ENCODE data around the gene TRAF2.
A peak's percentile ranks its signal among the peaks of the same experiment; 100 is the strongest.

Gene TRAF2

DNA sequence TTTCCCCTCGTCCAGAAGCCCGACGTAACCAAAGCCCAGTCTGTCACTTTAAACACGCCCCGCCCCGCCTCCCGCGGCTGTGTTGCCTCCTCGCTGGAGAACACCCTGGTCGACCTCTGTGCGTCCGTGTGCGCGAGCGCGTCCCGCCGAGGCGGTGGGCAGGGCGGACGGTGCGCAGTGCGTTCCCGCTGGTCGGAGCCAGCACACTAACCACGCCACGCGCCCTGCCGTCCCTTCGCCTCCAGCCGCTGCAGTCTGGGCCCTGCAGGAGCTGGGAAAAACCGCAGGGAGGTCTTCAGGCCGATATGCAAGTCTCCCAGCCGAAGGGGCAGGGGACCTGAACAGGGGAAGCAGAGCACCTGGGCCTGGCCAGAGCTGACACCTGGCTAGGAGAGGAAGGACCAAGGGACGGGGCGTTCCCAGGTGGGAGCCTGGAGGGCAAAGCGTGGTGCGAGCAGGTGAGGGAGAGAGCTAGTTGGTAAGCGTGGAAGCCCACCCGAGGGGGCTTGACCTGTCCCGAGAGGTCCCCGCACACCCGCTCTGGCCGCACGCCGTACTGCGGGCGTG, 38.4 kb upstream of the TRAF2 start:
- peak; percentile 83 for DNase-seq

DNA sequence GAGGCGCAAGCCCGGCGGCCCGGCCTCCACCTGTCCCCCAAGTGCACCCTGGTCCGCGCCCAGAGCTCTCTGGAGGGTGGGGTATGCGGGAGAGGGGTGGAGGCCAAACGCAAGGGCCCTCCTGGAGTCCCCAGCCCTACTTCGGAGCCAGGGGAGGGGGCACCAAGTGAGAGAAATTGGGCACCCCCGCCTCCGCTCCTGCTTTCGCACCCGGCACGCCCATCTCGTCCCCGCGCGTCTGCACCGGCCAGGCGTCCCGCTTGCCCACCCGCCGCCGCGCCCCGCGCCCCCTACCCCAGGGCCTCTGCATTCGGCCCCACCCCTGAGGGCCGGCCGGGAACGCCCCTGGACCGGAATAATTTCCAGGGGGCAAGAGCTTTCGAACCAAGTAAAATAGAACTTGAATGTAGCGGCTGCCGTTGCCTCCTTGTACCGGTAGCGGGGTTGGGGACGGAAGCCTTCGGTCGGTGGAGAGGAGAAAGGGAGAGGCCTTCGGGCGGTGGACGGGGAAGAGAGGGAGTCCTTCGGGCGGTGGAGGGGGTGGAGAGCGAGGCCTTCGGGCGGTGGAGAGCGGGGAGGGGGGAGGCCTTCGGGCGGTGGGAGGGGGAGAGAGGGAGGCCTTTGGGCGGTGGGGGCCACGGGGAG, 37.8 kb upstream of the TRAF2 start:
- peak; percentile 41 for DNase-seq

DNA sequence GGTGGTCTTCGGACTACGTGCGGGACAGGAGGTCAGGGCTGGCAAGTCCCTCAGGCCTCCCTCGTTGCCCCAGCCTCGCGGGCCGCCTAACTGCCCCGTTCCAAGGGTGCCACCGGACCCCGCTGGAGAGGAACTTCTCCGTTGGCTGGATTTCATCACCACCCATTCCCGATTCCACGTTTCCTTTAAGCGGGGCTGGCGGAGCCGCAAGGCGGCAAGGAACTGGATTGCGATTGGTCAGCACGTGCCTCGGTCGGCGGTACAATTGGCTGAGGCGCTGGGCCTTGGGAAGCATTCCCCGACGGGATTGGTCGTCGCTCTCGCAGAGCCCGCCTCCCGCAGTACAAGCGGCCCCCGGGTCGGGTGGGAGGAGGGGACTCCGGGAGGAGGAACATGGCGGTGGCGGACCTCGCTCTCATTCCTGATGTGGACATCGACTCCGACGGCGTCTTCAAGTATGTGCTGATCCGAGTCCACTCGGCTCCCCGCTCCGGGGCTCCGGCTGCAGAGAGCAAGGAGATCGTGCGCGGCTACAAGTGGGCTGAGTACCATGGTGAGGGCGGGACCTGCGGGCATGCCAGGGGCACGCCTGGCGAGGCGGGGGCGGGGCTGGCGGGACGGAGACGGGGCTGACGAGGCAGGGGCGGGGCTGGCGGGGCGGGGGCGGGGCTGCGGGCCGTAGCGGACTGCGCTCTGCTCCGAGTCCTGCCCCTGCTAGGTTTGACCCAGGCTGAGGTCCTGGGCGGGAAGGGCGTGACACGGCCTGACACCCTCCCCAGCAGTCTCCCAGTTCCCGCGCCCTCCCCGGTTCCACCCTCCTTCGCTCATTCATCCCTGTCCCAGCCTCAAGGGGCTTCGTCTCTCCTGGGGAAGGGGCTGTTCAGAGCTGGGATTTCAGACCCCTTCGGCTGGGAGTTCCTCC, 37.0 kb upstream of the TRAF2 start, which contains the start of gene PHPT1:
Gene PHPT1, plus strand, starts transcription at position 372 of the 922 bp plus-strand sequence. Its CDS starts 22 bp downstream, at position 394.
- peak; percentile 97 for DNase-seq

DNA sequence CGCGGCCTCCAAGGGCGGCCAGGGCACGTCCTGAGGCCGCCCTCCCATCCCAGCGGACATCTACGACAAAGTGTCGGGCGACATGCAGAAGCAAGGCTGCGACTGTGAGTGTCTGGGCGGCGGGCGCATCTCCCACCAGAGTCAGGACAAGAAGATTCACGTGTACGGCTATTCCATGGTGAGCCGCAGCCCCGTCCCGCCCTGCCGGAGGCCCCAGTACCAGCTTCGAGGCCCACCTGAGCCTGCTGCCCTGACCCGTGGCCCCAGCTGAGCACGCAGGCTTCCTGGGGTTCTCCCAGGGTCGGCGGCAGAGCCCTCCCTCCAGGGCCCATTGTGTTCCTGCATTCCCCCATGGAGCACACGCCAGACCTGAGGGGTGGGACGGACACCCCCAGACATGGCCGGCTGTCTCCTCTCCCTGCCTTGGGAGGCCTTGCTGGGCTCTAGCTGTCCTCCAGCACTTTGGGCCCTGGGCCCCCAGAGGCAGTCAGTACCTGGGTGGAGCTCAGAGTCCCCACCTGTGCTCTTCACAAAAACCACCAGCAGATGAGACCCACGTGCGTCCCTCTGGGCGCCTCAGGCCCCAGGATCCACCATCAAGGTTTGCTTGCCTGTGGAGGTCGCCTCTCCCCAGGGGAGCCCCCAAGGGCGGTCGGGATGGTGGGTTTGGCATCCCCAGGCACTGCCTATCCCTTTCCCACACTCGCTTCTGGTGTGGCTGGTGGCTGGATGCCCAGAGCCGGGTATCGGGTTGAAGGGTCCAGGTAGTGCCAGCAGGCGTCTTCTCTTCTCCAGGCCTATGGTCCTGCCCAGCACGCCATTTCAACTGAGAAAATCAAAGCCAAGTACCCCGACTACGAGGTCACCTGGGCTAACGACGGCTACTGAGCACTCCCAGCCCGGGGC, 36.1 kb upstream of the TRAF2 start:
- no peak for DNase-seq

DNA sequence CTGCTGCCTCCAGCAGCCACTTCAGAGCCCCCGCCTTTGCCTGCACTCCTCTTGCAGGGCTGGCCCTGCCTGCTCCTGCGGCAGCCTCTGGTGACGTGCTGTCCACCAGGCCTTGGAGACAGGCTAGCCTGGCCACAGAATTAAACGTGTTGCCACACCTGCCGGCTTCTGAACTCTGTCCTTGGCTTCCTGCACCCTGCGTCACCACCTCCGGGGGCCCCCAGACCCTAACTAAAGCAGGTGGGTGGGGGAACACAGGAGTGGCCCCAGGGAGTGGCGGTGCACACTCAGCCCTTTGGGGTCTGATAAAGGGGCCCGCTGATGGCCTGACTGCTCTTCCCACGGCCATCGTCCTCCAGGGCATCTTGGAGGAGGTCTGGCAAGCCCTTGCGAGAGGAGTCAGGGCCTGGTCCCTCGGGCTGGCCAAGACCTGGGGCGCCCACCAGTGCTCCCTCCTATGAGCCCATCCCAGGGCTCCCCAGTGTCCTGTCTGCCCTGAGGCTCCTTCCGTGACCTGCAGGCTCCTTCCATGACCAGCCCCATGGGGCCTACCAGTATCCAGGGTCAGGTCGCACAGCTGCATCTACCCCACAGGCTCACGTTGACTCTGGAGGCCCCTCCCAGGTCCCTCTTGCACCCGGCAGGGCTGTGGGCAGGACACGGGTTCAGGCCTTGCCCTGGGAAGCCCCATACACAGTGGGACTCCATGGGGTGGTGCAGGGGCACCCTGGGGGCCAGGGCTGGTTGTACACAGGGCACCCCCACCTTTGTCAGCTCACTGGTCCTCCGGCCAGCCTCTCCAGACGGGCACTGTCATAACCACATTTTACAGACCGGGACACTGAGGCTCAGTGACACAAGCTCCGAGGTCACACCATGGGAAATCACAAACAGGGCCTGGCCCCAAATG, 35.2 kb upstream of the TRAF2 start:
- DNase-seq, result no peak

DNA sequence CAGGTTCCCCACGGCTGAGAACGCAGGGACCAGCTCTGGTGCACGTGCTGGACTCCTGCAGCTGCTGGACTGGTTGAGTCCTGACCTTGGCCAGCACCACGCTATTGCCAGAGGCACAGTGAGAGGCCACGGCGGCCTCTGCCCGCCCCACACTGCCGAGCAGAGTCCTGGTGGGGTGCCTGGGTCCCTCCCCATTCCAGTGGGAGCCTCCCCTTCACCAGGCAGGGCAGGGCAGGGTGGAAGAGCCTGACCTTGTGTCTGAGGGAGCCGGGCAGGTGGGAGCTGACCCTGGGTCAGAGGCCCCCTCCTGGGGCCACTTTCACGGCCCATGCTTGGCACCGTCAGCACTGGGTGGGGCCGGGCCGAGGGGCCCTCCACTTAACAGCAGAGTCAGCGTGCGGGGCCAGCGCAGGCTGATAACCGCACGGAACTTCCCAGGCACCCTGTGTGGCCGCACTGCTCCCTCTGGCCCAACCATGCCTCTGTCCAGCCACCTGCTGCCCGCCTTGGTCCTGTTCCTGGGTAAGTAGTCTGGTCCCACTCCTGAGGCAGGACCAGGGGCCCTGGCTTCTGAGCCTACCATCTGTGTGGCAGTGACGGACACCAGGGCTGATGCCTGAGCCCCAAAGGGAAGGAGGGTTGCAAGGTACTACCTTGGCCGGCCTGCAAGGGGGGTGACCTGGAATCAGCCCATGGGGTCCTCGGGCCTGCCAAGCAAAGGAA, 34.2 kb upstream of the TRAF2 start, which contains the start of gene MAMDC4:
Gene MAMDC4, plus strand, starts transcription at position 406 of the 723 bp plus-strand sequence. Its CDS starts 71 bp downstream, at position 477.
- no peak for DNase-seq

DNA sequence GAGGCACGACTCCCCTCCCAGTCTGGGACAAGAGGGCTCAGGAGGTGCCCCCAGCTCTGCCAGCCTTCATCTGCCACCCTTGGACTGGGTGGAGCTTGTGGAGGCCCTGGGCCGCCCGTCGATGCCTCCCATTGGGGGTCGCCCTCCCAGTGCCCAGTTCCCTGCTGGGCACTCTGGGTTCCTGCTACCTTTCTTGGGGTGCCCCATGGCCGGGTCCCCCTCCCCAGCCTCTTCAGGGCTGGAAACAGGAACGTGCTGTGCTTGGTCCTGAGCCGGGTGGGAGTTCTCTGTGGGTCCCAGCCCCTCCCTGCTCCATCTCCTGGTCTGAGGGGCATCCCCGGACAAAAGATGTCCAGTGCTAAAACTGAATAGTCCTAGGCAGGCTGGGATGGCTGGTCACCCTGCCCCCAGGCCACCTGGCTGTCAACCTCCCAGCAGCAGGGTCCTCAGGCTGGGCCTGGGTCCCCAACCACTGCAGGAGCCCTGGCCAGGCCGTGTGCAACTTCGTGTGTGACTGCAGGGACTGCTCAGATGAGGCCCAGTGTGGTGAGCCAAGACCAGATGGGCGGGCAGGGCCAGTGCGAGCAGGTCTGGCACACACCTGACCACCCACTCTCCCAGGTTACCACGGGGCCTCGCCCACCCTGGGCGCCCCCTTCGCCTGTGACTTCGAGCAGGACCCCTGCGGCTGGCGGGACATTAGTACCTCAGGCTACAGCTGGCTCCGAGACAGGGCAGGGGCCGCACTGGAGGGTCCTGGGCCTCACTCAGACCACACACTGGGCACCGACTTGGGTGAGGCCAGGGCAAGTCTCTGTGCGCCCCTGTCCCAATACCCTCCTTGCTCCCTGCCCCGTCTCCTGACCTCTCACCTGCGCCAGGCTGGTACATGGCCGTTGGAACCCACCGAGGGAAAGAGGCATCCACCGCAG, 33.4 kb upstream of the TRAF2 start:
- no peak for DNase-seq

DNA sequence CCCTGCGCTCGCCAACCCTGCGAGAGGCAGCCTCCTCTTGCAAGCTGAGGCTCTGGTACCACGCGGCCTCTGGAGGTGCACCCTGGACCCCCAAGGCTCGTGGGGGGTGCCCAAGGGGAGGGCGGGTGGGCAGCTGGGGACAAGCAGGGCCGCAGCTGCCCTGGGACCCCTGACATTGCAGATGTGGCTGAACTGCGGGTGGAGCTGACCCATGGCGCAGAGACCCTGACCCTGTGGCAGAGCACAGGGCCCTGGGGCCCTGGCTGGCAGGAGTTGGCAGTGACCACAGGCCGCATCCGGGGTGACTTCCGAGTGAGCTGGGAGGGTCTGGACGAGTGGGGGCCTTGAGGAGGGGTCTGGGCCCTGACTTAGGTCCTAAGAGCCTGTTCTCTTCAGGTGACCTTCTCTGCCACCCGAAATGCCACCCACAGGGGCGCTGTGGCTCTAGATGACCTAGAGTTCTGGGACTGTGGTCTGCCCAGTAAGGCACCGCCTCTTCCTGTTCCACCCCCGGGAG, 32.7 kb upstream of the TRAF2 start:
- no peak for DNase-seq

DNA sequence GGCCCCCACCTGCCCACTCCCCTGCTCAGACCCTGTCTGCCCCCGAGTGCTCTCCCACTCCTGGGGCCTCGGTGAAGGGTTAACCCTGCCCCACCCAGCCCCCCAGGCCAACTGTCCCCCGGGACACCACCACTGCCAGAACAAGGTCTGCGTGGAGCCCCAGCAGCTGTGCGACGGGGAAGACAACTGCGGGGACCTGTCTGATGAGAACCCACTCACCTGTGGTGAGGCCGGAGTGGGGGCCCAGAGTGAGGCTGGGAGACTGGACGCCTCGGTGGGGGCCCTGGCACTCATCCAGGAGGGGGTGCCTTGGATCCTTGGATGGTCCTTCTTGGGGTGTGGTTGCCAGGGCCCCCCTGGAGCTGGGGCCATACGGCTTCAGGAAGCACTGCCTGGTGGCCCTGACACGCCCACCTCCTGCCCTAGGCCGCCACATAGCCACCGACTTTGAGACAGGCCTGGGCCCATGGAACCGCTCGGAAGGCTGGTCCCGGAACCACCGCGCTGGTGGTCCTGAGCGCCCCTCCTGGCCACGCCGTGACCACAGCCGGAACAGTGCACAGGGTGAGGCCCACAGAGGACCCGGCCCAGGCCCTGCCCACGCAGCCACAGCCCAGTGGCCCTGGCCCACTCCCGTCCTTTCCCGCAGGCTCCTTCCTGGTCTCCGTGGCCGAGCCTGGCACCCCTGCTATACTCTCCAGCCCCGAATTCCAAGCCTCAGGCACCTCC, 32.0 kb upstream of the TRAF2 start:
- DNase-seq, result no peak

DNA sequence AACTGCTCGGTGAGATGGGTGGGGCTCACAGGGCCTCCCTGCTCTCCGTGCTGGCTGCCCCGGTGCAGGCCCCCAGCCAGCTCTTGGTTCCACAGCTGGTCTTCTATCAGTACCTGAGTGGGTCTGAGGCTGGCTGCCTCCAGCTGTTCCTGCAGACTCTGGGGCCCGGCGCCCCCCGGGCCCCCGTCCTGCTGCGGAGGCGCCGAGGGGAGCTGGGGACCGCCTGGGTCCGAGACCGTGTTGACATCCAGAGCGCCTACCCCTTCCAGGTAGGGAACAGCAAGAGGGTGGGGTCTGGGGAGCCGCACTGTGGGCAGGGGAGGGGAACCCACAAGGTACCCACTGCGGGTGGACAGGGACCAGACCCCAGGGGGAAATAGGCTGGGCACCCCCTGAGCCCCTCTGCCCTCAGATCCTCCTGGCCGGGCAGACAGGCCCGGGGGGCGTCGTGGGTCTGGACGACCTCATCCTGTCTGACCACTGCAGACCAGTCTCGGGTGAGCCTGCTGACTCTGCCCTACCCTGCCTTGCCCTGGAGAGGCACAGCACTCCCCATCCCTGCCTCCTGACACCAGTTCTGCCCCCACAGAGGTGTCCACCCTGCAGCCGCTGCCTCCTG, 31.4 kb upstream of the TRAF2 start:
- no peak for DNase-seq

DNA sequence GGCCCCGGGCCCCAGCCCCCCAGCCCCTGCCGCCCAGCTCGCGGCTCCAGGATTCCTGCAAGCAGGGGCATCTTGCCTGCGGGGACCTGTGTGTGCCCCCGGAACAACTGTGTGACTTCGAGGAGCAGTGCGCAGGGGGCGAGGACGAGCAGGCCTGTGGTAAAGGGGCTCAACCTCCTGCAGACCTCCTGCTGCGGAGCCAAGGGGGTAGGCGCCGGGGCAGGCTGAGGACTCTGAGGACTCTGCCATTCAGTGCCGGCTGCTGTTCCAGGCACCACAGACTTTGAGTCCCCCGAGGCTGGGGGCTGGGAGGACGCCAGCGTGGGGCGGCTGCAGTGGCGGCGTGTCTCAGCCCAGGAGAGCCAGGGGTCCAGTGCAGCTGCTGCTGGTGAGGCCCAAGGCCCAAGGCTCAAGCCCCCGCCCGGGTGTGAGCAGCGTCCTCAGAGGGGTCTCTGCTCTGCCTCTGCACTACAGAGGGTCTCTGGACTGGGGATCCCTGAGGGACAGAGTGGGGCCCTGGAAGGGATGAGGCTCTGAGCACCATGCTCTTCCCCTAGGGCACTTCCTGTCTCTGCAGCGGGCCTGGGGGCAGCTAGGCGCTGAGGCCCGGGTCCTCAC, 30.7 kb upstream of the TRAF2 start:
- no peak for DNase-seq

DNA sequence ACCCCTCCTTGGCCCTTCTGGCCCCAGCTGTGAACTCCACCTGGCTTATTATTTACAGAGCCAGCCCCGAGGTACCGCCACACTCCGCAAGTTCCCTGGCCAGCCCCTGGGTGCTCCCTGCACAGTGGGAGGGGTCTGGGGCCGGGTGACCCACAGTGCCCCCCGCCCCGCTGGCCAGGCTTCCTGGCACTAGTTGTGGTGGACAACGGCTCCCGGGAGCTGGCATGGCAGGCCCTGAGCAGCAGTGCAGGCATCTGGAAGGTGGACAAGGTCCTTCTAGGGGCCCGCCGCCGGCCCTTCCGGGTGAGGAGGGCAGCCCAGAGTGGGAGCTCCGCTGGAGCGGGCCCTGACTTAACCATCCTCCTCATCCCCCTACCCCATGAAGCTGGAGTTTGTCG, 30.2 kb upstream of the TRAF2 start:
- no peak for DNase-seq

DNA sequence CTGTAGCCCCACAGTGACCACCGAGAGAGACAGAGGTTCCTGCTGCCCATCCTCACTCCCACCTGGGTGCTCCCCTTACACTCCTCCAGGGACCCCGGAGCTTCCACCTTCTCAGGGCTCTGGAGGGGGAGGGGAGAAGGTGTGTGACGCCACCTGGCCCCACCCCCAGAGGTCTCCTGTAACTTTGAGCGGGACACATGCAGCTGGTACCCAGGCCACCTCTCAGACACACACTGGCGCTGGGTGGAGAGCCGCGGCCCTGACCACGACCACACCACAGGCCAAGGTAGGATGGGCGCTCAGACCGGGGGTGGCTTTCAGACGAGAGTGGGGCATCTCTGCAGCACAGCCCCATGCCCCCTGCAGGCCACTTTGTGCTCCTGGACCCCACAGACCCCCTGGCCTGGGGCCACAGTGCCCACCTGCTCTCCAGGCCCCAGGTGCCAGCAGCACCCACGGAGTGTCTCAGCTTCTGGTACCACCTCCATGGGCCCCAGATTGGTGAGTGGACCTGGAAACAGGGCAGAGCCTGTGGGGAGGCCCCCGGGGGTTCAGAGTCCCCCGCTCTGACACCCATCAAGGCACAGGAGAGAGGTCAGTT, 29.7 kb upstream of the TRAF2 start:
- DNase-seq, result no peak

DNA sequence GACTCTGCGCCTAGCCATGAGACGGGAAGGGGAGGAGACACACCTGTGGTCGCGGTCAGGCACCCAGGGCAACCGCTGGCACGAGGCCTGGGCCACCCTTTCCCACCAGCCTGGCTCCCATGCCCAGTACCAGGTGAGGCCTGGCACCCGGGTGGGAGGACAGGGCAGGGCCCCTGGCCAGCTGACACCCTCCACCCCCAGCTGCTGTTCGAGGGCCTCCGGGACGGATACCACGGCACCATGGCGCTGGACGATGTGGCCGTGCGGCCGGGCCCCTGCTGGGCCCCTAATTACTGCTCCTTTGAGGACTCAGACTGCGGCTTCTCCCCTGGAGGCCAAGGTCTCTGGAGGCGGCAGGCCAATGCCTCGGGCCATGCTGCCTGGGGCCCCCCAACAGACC, 29.1 kb upstream of the TRAF2 start:
- DNase-seq, result no peak

DNA sequence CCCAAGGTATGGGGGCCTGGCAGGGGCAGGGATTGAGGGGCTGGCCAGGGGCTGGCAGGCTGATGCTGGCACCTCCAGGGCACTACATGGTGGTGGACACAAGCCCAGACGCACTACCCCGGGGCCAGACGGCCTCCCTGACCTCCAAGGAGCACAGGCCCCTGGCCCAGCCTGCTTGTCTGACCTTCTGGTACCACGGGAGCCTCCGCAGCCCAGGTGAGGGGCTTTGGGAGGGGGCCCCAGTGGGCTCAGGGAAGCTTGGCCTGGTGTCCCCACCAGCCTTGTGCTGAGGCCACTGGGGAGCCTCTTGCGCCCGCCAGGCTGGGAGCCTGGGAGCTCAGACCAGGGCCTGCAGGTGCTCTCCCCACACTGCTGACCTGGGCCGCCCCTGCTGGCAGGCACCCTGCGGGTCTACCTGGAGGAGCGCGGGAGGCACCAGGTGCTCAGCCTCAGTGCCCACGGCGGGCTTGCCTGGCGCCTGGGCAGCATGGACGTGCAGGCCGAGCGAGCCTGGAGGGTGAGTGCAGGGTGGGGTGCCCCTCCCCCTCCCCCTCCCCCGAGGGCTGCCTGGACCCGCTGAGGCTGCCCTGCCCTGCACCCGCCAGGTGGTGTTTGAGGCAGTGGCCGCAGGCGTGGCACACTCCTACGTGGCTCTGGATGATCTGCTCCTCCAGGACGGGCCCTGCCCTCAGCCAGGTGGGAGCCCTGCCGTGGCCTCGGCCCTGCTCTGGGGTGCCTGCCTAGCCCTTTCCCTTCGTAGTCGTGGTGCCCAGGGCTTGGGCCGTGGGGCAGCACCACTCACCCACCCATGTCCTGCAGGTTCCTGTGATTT, 28.5 kb upstream of the TRAF2 start:
- DNase-seq, result no peak

DNA sequence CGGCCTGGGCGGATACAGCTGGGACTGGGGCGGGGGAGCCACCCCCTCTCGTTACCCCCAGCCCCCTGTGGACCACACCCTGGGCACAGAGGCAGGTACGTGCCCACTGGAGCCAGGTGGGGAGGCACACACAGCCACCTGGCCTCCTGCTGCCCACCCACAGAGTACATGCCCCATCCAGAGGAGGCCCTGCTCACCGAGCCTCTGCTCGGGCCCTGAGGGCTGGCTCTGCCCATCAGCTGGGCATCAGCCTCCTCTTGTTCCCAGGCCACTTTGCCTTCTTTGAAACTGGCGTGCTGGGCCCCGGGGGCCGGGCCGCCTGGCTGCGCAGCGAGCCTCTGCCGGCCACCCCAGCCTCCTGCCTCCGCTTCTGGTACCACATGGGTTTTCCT, 27.9 kb upstream of the TRAF2 start:
- DNase-seq, result no peak
